Activated naive CD8-positive, alpha-beta T cell treated with anti-CD3 and anti-CD28 coated beads, Interleukin-2, amount 50 U/mL, for 16 hours (primary cell): Measurements from ENCODE around the gene DHX35.
"Not testable (repeated sequence)": the region's sequence is repeated elsewhere in the genome, so short reads cannot be mapped to it uniquely, and the experiment has no call there.

ENCODE experiments used
- DNase-seq: peaks from one replicate; pipeline ENCODE4 v3.0.0-alpha.2; 2020; ENCODE audit warnings: low read depth, low spot score

Gene DHX35

GRCh38 chr20:38941726-38942389 lies 20.3 kb upstream of the DHX35 start:
- DNase-seq: no peak

GRCh38 chr20:38945012-38945411 lies 17.1 kb upstream of the DHX35 start:
- no peak for DNase-seq

GRCh38 chr20:38946836-38947235 lies 15.3 kb upstream of the DHX35 start:
- no peak for DNase-seq

GRCh38 chr20:38947931-38948362 lies 14.2 kb upstream of the DHX35 start:
- no peak for DNase-seq

- no peak for DNase-seq
These were observed 11.9 kb upstream of the DHX35 start for GRCh38 chr20:38950254-38950653.

- no peak for DNase-seq
These were observed 10.5 kb upstream of the DHX35 start for GRCh38 chr20:38951611-38952010.

- no peak for DNase-seq
These were observed 10.0 kb upstream of the DHX35 start for GRCh38 chr20:38952153-38952552.

- no peak for DNase-seq
These were observed 8.4 kb upstream of the DHX35 start for GRCh38 chr20:38953630-38954340.

GRCh38 chr20:38957235-38957876 lies 4.8 kb upstream of the DHX35 start:
- no peak for DNase-seq

GRCh38 chr20:38957915-38958485 lies 4.1 kb upstream of the DHX35 start:
- DNase-seq: no peak

- not testable (repeated sequence) for DNase-seq
These were observed 1.9 kb upstream of the DHX35 start for GRCh38 chr20:38960187-38960687.

GRCh38 chr20:38961530-38962043 lies 557 bp upstream of the DHX35 start:
- DNase-seq: no peak

- DNase-seq: no peak
These were observed 821 bp downstream of the DHX35 start for GRCh38 chr20:38962928-38963401.

GRCh38 chr20:38963745-38964144 lies 1.6 kb downstream of the DHX35 start:
- DNase-seq: no peak

GRCh38 chr20:38965264-38965663 lies 3.1 kb downstream of the DHX35 start:
- DNase-seq: no peak

GRCh38 chr20:38968090-38968489 lies 5.9 kb downstream of the DHX35 start:
- DNase-seq: no peak

- DNase-seq: no peak
These were observed 7.6 kb downstream of the DHX35 start for GRCh38 chr20:38969708-38970107.

- no peak for DNase-seq
These were observed 8.2 kb downstream of the DHX35 start for GRCh38 chr20:38970302-38970701.

GRCh38 chr20:38973107-38973506 lies 11.0 kb downstream of the DHX35 start:
- DNase-seq: no peak

GRCh38 chr20:38973645-38974044 lies 11.5 kb downstream of the DHX35 start:
- DNase-seq: no peak

- DNase-seq: no peak
These were observed 13.5 kb downstream of the DHX35 start for GRCh38 chr20:38975539-38976120.

- no peak for DNase-seq
These were observed 17.3 kb downstream of the DHX35 start for GRCh38 chr20:38979434-38979833.
